Activated CD4-positive, alpha-beta T cell treated with anti-CD3 and anti-CD28 coated beads, Interleukin-2, Interleukin-4, amounts not matched to agents 100 ng/mL and 50 ng/mL, durations not matched to agents 16 hours and 8 hours (primary cell): ENCODE results near the gene LRMDA.

ENCODE experiments used
- DNase-seq: peaks from one replicate; pipeline ENCODE4 v3.0.0-alpha.2; 2020; ENCODE audit warnings: low spot score

The LRMDA gene

GRCh38 chr10:75449382-75450074, 18.1 kb downstream of the LRMDA start:
- no peak for DNase-seq

DNA sequence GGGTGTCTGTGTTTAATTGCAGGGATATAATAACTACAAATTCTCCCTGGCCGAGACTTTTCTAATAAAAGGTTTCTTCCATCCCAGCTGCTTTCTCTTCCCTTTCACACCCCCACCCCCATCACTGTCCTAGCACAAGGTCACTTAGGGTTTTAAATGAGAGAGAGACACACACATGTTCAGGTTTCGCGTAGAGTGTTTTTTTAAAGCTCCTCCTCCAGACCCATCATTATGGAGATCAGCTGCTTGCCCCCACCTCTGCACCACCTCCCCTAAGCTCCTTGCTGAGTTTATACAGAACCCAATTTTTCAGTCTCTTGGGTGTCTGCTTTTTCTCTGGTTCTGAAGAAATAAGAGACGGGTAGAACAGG, 18.6 kb downstream of the LRMDA start:
- DNase-seq, result no peak

GRCh38 chr10:75450644-75451640, 19.5 kb downstream of the LRMDA start:
- DNase-seq, result no peak

- no peak for DNase-seq
Measured at GRCh38 chr10:75451831-75452230, 20.4 kb downstream of the LRMDA start.

DNA sequence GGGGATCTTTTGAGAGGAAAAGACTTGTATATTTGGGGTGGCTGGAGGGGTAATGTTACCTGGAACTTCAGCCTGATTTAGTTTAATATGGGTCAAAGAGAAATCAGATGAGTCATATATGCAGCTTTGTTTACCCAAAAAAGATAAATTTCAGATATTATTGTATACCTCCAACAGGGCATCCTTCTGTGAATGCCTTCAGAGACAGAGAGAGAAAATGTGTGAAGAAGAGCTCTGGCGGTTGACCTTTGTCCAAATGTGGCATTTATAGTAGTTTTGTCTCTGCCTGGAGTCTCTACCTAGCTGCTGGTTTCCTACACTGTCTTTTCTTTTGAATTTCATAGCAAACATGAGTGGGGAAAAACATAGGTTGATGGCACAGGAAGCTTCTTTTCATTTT, 21.6 kb downstream of the LRMDA start:
- DNase-seq, result no peak

DNA sequence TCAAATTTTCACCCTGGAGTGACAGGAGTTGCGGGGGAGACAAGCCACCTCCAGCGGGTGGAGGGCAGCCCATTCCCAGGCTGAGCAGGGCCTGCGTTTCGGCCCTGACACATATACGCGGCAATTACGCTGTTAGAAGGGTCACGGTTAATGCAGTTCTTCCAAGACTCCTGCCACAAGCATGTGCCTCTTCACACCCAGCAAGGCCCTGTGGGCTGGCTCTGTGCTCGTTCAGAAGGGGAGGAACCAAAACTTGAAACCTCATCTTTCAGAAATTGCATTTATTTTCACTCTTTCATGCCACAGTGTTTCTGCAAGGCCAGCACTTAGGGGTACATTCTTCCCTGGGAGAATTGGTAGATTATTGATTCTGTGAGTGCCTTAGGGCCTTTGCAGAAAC, 24.7 kb downstream of the LRMDA start:
- no peak for DNase-seq

- no peak for DNase-seq
Measured at GRCh38 chr10:75460059-75460458, 28.6 kb downstream of the LRMDA start.

GRCh38 chr10:75461672-75462649, 30.5 kb downstream of the LRMDA start:
- no peak for DNase-seq

- no peak for DNase-seq
Measured at GRCh38 chr10:75462865-75463264, 31.4 kb downstream of the LRMDA start.

DNA sequence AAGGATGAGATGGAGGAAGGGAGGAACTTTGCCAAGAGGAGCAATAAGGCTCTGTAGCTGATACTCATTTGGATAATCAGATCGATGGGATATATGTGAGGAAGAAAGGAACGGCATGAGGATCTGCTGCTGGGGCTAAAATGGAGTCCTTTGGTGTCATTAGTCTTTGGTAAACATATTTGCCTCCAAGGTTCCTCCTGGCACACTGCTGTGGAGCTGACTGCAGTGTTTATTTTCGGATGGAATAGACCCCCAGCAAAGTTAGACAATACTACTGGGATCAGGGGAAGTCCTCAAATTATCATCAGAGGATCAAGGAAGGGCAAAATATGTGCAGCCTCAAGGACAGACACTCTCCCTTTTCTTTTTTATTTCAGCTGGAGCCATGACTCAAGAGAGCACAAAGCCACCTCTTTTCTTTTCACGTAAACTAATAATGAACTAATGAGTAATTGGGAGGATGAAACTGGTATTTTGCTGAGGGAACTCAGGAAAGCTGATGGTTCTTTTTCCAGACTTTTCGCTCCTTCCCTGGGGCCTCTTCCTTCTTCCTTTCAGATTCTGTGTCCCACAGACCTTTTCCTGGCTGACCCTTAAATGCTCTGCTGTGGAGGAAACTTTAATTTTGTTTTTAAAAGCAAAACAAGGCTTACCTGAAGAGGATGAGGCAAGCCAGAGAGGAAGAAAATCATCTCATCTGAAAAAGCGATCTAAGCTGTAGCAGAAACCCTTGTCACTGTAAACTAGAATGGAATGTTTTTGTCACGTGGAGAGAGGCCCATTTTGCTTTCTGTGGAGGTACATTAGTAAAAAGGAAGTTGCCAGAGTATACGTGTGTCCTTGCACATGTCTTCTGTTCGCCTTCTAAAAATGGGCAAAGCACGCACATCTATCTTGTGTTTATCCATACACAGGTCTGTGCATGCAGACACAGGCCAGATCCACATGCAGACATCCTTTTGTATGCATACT, 33.3 kb downstream of the LRMDA start:
- no peak for DNase-seq

- no peak for DNase-seq
Measured at GRCh38 chr10:75465450-75465827, 34.0 kb downstream of the LRMDA start.

GRCh38 chr10:75466001-75466400, 34.6 kb downstream of the LRMDA start:
- no peak for DNase-seq

DNA sequence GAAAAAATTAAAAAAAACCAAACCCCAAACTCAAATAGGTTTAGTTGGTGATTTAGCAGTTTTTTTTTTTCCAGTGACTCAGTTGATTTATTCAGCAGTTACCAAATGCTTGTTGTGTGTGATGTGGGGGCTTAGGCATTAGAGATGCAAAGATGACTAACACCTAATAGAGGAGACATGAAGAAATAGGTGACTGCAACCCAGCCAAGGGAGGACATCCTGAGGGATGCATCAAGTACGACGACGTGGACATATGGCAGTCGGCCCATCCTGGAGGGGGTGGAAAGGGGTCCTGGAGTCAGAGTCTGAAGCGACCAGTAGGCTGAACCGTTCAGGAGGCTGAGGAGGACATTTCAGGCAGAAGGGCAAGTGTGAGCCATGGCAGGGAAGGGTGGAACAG, 35.5 kb downstream of the LRMDA start:
- no peak for DNase-seq

DNA sequence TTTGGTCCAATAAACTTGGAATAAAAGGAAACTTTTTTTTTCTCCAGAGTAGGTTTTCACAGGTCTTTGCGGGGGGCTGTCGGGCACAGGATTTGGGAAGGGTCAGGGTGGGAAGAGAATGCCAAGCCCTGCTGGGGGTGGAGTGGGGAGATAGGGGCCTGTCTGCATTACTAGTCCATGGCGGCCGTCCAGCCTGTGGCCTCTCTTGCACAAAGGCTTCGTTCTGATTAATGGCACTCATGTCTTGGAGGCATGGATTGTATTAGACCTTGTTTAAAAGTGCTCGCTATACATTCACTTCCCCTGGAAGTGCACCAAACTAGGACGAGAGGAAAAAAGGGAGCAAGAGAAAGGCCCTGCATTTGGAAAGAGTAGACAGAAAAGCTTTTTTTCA, 37.2 kb downstream of the LRMDA start:
- DNase-seq, result no peak

- DNase-seq, result no peak
Measured at GRCh38 chr10:75469006-75469616, 37.7 kb downstream of the LRMDA start.

DNA sequence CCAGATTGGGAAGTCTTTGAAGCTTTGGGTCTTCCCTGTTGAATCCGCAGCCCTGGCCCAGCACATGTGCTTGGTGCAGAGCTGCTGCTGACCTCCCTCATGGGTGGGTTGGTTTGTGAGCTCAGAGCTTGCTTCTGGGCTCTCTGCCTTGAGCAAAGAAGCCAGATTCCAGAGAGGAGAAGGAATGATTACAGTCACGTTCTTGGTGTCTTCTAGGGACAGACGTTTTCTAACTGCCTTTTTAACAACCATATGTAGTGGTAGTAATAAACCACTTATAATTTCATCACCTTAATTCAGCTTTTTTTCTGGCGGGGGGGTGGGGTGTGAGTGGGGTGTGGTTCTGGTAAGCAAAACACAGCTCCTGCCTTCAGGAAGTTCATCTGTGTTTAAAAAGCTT, 39.5 kb downstream of the LRMDA start:
- DNase-seq, result no peak

GRCh38 chr10:75472685-75473084, 41.3 kb downstream of the LRMDA start:
- DNase-seq, result no peak

DNA sequence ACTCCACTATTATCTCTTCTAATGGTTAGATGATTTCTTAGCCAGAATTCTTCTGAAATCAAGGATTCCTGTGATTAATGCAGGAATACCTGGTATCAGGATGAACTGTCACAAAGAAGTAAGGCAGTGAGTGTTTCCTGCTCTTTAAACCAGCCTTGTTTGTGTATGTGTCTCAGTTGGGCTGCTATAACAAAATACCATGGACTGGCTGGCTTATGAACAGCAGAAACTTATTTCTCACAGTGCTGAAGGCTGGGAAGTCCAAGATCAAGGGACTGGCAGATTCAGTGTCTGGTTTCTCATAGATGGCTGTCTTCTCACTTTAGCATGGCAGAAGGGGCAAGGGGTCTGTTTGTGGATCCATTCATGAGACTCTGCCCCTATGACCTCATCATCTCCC, 42.7 kb downstream of the LRMDA start:
- no peak for DNase-seq

DNA sequence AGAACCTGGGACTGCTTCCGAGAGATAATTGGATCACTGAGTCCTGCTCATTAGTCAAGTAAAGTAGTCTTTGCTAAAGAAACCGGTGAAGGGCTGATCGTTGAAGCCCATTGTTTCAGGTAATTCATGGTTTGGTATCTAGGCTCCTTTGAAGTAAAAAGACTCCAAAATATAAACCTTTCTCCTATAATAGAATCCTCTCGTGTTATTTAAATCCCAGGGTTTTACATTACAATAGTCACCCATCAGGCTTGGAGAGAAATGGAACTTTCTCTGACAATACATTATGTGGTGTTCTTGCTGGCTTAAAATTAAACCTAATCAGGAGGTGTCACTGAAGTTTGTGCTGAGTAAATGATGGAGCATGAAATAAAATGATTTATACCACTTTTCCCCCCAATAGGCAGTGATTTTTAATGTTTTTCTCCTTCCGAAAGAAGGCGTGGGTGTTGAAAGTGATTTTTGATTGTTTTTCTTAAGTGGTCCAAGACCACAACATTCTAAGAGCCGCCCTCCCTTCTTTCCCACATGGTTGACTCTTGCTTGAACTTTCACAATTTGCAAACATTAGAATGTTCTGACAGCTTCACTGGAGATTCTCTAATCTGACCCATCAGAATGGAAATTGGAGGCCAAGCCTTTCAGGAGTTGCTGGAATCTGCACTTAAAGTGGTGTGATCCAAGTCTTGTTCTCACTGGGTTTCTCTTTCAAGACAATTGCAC, 44.2 kb downstream of the LRMDA start:
- no peak for DNase-seq

DNA sequence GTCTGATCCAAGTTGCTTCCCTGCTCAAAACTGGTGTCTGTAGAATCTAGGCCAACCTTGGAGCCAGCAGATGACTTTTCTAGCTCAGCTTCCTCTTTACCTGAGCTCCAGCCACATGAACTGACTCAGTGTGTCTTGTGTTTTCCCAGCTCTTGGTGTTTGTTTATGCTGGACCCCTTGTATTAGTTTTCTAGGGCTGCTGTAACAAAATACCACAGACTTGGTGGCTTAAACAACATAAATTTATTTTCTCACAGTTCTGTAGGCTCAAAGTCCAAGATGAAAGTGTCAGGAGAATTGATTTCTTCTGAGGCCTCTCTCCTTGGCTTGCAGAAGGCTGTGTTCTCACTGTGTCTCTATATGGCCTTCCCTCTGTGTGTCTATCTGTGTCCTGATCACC, 45.1 kb downstream of the LRMDA start:
- no peak for DNase-seq
